NCI-H2227 (cell line): ENCODE measurements around the gene JAML.
"Not testable (repeated sequence)": the region's sequence is repeated elsewhere in the genome, so short reads cannot be mapped to it uniquely, and the experiment has no call there.

Source experiments
- DNase-seq: peaks from one replicate; lab custom pipeline; 2025; ENCODE audit not compliant: unreplicated experiment; lab: John Stamatoyannopoulos, UW

JAML gene

DNA sequence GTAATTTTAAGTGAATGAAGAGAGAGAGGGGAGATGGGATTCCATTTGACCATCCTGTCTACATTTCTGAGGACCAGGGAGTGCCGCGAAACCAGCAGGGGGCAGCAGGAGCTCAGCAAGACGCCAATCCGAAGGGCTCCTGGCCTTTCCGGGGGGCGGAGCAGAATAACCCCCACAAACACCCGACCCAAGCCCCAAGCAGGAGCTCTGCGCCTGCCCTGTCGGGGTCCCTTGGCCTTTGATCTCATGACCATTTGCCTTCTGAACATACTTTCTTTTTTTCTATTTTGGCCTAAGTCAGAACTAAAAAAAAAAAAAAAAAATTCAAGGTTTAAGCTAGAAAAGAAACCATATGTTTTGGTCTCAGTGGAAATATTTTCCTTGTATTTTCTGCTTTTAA, 26.4 kb downstream of the JAML start:
- peak; percentile 69 for DNase-seq

DNA sequence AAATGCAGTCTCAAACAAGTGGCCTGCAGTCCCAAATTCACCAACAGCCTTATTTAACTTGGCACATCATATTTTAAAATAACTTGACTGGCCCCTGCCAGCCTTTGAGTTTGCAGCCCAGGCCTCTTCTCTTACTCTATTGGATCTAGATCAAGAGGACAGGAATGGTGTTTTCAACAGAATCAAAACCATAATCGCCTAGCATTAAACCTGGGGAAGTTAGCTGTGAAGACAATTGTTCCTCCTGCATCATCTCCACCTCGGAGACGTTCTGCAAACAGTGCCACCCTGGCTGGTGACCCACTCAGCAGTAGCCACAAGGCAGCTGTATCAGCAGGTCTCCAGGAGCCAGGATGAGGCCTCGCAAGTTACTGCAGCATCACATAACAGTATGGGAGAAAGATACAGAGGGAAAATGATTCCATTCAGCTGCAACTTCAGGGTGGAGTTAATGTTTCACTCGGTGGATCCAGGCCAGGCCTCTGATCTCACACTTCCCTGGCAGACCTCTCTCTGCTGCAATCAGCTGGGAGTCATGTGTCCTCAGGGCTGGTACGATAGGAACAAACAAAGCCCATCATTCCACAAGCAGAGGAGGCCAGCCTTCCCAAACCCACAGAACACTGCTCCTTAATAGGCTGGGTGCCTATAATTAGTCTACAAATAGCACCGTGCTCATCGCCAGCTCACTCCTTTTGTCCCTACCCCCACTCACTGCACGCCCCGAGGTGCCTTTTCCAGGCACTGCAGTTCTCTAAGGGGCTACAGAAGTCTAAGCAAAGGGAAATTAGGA, 29.8 kb downstream of the JAML start:
- DNase-seq, result peak; percentile 23

DNA sequence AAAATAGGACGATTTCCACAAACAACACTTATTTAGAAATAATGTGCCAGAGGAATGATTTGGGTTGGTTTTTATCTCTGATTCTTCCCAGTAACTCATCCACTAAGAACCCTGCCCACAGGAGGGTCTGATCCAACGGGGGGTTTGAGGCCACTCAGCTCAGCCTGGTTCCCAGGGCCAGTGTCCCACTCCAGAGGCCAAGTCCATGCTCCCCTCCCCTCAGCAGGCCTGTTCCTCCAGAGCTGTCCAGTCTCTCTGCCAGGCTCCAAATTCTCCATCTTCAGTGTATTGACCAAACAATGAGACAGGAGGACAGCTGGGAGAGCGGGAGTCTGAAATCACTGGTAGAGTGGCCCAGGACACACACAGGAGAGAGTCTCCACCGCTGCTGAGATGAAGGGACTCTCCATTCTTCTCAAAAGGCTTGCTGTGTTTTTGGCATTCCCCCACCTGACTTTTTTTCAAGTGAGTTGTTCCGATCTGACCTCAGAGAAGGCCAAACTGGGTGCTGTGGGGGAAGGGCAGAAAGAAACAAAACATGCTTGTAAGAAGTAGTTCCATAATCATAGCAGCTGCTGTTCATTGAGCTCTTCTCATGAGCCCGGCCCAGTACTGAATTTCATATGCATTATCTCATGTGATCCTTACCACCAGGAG, 30.8 kb downstream of the JAML start:
- DNase-seq, result no peak

DNA sequence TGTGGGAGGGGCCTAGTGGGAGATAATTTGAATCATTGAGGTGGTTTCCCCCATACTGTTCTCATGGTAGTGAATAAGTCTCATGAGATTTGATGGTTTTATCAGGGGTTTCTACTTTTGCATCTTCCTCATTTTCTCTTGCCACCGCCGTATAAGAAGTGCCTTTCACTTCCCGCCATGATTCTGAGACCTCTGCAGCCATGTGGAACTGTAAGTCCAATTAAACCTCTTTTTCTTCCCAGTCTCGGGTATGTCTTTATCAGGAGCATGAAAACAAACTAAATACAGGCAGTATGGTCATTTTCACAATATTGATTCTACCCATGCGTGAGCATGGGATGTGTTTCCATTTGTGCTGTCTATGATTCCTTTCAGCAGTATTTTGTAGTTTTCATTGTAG, 32.0 kb downstream of the JAML start:
- DNase-seq, result not testable (repeated sequence)

DNA sequence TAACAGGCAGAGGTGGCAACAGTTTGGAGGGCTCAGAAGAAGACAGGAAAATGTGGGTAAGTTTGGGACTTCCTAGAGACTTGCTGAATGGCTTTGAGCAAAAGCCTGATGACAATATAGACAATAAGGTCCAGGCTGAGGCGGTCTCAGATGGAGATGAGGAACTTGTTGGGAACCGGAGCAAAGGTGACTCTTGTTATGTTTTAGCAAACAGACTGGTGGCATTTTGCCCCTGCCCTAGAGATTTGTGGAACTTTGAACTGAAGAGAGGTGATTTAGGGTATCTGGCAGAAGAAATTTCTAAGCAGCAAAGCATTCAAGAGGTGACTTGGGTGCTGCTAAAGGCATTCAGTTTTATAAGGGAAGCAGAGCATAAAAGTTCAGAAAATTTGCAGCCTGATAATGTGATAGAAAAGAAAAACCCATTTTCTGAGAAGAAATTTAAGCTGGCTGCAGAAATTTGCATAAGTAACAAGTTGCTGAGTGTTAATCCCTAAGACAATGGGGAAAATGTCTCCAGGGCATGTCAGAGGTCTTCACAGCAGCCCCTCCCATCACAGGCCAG, 33.8 kb downstream of the JAML start:
- not testable (repeated sequence) for DNase-seq

DNA sequence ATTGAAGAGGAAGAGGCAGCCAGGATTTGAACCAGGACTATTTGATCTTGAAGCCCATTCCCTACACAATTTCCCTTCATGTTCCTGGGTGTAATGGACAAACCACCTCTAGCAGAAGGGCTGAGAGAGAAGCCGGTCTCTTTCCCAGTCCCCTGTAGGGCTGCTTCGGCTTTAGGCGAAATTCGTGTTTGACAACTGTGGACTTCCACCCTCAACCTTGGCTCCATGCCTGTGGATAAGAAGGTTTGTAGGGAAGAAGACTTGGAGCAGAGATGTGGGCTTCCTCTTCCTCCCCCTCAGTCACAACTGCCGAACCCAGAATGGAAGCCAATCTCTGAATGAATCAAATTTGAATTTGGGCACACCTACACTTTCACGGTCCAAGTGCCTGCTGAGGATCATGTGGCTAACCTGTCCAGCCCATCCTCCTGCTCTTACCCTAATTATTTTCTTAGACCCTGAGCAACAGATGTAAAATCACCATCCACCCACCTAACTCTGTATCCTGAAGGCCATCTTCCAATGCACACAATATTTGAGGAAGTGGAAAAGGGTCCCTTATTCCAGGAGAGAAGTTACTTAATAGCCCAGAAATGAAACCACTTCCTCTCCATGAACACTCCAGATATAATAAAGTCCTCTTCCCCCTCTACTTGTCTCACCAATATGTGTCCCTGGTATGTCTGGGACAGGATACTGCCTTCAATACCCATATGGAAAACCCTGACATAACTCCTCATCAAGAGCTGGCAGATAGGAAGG, 38.3 kb downstream of the JAML start:
- no peak for DNase-seq

DNA sequence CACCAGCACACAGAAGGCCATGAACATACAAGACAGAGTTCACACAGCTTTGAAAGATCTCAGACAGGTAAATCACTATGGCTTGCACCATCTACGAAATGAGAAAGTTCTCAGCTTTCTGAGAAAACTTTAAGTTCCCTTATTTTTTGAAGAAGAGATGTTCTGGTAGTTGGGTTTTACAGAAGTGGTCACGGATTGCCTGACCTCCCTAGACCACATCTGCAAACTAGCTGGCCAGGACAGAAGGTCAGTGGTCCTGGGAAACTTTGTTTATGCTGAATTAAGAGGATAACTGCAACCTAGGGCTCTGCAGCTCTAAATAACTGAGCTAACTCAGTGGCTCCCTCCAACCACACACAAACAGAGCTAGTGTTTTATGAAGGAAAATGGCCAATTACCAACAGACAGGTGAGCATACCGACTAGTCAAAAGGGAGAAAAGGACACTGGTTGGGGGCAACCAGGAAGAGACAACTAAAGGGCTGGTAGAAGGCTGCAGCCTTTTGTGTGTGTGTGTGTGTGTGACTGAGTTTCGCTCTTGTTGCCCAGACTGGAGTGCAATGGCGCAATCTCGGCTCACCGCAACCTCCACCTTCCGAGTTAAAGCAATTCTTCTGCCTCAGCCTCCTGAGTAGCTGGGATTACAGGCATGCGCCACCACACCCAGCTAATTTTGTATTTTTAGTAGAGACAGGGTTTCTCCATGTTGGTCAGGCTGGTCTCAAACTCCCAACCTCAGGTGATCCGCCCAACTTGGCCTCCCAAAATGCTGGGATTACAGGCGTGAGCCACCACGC, 39.8 kb downstream of the JAML start:
- DNase-seq, result no peak

DNA sequence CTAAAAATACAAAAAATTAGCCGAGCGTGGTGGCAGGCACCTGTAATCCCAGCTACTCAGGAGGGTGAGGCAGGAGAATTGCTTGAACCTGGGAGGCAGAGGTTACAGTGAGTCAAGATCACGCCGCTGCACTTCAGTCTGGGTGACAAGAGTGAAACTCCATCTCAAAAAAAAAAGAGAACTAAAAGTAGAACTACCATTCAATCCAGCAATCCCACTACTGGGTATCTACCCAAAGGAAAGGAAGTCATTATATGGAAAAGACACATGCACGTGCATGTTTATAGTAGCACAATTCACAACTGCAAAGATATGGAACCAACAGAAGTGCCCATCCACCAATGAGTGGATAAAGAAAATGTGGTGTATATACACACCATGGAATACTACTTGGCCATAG, 41.1 kb downstream of the JAML start:
- not testable (repeated sequence) for DNase-seq

DNA sequence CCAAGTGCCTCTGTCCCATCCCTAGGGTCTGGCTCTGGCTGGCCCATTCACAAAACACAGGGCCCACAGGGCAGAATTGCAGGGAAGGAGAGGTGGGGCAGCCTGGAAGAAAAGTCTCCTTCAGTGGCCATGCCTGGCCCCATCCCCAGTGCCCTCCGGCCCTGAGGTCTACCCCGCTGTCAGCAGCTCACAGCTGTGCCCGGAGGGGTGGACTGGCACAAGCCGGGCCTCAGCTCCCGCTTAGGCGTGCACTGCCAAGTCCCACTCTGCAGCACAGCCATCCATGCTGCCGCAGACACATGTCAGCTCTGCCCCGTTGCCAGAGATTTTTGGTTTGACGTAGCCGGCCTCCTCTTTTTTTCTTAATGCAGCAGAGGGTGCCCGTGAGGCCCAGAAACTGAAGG, 44.5 kb downstream of the JAML start:
- DNase-seq, result peak; percentile 66

DNA sequence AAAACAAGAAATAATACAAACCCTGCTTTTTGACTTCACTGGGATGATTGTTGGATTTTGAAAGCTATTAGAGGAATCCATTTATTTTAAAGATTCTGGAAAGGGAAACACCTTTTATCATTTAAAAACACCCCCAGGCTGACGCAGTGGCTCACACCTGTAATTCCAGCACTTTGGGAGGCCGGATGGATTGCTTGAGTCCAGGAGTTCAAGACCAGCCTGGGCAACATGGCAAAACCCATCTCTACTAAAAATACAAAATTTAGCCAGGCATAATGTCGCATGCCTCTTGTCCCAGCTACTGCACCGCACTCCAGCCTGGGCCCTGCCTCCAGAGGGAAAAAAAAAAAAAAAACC, 48.1 kb downstream of the JAML start:
- DNase-seq, result no peak

DNA sequence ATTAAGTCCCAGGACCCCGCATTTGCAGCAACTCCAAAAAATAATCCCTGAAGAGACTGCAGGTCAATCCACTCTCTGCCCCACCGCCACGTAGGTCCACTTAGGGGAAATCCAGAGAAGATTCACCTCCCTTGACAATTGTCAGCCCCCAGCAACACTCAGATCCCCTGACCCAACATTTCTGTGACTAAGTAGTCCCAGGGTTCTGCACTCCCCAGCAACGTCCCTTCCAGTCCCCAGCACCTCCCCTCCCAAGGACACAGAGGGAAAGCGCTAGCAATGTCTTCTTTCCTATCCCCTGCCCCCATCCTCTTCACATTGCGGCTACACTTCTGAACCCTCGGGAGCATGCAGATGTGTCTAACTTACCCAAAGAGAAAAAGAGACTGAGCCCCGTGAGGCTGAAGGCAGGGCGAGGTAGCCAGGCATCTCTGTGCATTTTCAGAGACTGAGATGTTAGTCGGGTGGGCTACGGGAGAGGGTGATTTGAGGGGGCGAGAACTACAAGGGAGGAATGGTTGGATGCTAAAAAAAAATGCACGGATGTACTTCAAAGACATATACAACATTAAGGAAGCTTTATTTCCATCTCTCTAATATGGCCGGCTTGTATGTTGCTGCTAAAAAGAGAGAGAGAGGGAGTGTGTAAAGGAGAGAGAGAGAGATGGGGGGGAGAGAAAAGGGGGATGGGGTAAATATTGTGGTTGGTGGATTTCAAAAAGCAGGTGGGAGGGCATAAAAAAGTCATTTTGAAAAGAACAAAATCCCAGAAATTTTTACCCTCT, 48.6 kb downstream of the JAML start, which contains the start of gene SCN2B:
Gene SCN2B (minus strand): TSS at position 647 of the 785 bp plus-strand sequence. CDS start 208 bp downstream, at position 439.
- peak; percentile 8 for DNase-seq

DNA sequence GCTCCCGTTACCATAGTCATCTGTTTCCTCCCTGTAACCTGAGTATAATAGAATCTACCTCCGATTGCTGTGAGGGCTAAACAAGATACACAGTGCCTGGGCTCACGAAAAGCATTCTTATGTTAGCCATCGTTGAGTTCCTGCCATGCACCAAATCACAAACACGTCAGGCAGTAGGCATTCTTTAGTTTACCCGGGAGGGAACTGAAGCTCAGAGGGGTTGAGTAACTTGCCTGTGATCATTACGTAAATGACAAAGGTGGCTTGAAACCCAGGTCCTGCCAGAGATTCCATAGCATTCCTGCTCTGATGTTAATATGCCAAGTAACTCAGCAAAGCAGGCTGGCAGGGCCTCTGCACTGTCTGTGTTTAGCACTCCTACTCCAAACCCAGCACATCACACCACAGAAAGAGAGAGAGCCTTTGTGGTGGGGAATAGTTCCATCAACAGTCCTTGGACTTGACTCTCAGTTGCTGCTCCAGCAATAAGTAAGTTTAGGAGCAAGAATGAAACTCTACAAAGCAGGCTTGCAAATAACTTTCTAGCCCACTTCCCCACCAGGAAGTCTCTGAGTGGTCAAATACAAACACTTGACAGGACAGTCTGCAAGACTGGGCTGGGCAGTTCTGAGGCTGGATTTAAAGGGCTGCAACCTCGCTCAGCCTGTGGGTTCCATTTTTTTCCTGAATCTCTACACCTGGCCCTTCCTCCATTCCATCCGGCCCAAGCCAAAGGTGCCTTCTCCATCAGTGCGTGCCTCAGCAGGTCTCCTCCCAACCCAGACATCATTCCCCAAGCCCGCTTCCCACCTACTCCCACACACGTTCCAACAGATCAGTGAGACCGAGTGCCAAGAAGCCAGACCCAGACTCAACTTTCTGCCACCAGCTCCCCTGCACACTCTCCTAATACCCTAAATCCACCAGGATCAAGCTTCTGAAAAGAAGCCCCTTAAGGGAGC, 49.5 kb downstream of the JAML start:
- DNase-seq, result no peak

DNA sequence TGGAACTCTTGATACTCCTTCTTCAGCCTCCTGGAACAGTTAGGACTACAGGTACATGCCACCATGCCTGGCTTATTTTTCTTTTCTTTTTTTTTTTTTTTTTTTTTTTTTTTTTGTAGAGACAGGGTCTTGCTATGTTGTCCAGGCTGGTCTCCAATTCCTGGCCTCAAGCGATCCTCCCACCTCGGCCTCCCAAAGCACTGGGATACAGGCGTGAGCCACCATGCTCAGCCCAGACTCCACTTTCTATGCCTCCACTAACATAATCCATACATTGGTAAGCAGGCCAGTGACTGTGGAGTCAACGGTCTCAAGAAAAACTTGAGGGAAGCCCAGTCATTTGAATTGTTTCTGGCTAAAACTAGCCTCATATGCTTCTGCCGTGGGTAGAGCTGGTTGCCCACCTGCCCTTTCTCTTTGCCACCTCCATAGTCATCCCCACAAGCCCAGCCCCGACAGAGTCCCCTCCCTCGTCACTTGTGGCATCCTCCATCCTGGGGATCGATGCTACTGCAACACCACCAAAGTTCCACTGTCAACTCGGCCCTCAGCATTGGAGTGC, 50.7 kb downstream of the JAML start:
- DNase-seq, result no peak

DNA sequence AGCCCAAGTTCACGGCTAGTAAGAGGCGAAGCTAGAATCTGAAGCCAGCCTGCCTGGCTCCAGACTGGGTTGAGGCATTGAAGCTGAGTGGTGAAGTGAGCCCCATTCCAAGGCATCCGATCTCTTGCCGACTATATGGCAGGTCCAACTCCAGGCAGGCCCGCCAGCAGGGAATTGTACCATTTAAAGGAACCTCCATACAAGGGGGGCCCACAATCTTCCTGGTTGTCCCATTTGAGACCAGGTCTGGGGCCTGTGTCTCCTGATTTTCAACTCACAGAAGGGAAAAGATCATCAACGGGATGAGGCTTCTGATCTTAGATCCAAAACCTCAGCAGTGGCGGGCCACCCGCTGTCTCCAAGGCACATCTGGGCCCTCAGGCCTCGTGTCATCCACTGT, 52.5 kb downstream of the JAML start:
- no peak for DNase-seq

DNA sequence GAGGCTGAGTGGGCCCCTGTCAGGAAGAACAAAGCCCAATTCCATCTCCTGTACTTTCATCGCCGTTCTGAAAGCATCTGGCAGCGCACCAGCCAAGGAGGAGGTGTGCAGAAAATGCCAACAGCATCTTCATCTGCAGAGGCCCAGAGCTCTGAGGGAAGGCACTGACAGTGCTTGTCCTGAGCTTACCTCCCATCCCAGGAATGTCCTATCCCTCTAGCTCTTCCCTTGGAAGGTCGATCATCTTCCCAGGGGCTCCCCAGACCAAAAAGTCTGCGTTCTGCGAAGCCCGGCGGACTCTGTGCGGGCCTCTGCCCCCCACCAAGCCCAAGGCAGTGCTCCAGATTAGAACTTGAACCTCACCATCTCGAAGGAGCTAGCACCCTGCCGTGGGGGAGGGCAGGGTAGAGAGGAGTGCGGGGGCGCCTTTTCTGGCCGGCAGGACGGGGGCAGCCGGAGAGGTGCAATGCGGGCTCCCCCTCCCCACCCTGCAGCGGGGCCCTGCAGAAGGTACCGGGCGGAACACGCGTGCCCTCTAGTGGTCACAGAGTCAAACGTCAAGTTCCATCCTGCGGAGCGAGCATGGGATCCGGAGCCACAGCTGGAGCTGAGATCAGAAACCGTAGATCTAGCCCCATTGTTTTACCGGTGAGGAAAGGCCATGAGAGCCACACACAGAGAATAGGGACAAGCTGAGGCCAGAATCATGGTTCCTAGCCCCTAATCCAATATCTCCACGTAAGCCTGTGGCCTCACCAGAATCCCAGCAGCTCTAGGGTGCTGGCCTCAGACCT, 53.3 kb downstream of the JAML start:
- DNase-seq, result peak; percentile 78

DNA sequence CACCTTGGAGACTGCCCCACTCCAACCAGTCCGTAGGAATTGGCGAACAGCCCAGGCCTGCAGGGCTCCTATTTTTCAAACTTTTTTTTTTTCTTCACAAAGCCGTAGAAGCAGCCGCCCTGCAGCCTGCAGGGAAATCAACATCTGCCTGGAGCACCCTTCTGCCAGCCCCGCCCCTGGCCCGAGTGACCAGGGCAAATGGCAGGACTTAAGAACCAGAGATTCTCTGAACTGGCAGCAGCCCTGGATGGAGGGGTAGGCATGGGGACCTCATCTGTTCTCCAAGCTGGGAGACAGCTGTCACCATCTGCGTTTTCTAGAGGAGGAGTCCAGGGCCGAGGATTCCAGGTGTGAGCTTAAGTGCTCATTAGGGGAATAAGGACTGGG, 53.9 kb downstream of the JAML start:
- DNase-seq, result no peak

DNA sequence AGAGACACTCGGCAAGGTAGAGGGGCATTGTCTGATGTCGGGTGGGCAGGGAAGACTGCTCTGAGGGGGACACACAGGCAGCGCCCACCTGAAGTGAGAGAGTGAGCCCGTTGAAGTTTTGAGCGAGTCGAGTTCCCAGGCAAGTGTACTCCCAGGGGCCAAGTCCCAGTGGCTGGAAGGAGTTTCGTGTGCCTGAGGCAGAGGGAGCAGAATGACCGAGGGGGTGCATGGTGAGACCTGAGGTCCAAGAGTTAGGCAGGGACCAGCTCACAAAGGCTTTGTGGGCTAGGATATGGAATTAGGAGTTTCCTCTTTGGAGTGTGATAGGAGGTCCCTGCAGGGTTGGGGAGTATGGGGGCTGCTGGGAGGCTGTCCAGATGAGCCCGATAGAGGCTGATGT, 54.6 kb downstream of the JAML start:
- no peak for DNase-seq
